Caki2 (cell line): ENCODE data around the gene GPATCH3. TPM values are rescaled to one million over a fixed set of nuclear protein-coding genes. Genes with fewer than 3 reads are reported as not detected.
"Not testable (repeated sequence)": the region's sequence is repeated elsewhere in the genome, so short reads cannot be mapped to it uniquely, and the experiment has no call there.

Experiments
- DNase-seq: peaks from one replicate; pipeline ENCODE4 v3.0.0-alpha.2; 2015; ENCODE audit warnings: low read depth
- in situ Hi-C: cut with HindIII; loops from 2 replicates; pipeline ENCODE4 v1.10.0; 2016; ENCODE audit warnings: low sequenced_read_pairs, low pct_unique_long_range_greater_than_20kb, mixed read lengths
- total RNA-seq: library from RNA; depleted of rRNA; stranded (reverse); fragments of >200 nt; shearing (Covaris generic); gene quantifications from 2 replicates; pipeline ENCODE4 v1.2.3, GENCODE V29; 2014; ENCODE audit warnings: low replicate concordance; rRNA removed

The GPATCH3 gene, protein sequence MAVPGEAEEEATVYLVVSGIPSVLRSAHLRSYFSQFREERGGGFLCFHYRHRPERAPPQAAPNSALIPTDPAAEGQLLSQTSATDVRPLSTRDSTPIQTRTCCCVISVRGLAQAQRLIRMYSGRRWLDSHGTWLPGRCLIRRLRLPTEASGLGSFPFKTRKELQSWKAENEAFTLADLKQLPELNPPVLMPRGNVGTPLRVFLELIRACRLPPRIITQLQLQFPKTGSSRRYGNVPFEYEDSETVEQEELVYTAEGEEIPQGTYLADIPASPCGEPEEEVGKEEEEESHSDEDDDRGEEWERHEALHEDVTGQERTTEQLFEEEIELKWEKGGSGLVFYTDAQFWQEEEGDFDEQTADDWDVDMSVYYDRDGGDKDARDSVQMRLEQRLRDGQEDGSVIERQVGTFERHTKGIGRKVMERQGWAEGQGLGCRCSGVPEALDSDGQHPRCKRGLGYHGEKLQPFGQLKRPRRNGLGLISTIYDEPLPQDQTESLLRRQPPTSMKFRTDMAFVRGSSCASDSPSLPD
- total RNA-seq, result 13.0 and 17.3 TPM in 2 replicates

DNA sequence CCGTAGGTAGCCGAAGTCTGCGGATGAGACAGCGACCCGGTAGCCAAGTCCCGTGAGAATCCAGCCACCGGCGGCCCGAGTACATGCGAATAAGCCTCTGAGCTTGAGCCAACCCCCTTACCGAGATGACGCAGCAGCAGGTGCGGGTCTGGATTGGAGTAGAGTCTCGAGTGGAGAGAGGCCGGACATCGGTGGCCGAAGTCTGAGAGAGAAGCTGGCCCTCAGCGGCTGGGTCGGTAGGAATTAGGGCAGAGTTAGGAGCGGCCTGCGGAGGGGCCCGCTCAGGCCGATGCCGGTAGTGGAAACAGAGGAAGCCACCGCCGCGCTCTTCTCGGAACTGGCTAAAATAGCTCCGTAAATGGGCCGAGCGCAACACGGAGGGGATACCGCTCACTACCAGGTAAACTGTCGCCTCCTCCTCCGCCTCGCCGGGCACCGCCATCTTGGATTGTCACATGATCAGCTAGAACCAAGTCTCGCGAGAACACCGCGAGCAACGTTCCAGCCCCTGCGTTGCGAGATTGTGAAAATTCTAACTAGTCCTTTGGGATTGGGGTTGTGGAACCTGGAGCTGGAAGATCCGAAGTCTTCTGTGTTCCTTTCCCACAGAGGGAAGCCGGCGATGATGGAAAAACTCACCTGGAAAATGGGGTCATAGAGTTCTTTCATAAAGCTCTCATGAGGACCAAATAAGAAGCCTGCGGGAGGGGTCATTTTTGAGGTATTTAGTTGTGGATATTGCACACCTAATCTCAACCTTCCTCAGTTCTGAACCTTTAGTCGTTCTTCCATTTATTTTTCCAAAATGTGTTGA, at the start of gene GPATCH3:
Gene GPATCH3 (minus strand): TSS at position 467 of the 814 bp plus-strand sequence. CDS start 25 bp downstream, at position 442.
- peak; percentile 77 for DNase-seq
- in situ Hi-C loops, result no loop called here

DNA sequence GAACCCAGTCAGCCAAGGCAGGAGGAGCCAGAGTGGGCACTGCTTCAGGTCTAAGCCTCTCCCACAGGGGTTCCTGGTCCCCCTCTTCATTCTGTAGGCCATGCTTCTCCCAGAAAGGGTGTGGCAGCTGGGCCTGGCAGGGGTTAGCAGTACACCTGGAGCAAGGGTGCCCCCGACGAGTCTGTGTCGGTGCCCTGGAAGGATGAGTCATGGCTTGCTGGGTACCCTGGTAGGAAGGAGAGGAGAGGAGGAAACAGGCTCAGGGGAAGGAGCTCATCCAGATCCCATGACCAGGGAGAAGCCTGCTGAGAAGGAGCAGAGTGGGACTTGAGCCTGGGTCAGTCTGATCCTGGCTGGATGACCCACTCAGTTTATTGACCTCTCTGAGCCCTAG, 49.7 kb upstream of the GPATCH3 start:
- in situ Hi-C loops, result no loop called here

DNA sequence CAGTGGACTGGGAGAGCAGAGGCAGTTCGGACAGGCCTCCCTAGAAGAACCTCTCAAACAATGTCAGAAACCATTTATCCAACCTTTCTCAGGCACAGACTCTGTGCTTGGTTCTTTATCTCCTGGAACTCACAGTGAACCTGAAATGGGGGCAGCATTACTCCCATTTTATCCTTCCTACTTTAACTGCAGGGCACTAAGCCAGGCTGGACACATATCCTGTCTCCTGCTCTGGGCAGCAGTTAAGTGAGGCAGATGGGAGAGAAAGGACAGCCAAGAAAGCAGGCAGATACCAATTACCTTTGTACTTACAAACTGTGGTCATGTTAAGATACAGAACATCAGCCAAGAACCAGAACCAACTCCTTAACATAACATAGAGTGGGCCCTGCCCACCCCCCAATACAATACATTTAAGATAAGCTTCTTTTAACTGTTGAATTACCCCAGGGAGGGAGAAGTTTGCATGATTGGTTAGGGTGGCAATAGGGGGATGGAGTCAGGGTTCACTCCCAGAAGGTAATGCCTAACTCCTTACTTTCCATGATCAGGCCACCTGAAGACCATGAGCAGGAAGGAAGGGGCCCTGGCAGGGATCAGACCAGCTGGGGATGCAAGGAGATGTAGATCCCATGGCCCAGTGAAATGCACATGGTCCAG, 49.1 kb upstream of the GPATCH3 start:
- DNase-seq, result no peak
- in situ Hi-C loops, result no loop called here

More for the DNA sequence above, 49.7 kb upstream of the GPATCH3 start:
- no peak for DNase-seq

DNA sequence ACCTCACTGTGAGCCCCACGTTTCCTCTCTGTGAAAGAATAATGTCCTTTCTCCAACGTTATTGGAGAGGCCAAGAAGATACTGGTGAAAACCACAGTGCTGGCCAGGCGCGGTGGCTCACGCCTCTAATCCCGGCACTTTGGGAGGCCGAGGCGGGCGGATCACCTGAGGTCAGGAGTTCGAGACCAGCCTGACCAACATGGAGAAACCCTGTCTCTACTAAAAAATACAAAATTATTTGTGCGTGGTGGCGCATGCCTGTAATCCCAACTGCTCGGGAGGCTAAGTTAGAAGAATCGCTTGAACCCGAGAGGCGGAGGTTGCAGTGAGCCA, 48.4 kb upstream of the GPATCH3 start:
- DNase-seq, in situ Hi-C loops: not testable (repeated sequence)

DNA sequence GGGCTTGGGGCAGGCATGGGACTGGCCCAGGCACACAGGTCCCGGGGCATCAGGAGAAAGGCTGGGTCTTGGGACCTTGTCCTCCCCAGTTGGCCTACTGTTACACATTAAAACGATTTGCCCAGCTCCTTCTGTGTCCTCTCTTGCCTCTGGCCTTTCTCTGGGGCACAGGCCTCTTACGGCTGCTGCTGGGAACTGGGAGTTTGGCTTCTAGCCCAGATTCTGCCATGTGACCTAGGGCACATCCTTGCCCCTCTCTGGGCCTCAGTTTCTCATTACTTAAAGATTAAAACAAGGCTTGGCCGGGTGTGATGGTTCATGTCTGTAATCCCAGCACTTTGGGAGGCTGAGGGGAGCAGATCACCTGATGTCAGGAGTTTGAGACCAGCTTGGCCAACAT, 46.0 kb upstream of the GPATCH3 start:
- DNase-seq, result no peak
- in situ Hi-C loops, result no loop called here

DNA sequence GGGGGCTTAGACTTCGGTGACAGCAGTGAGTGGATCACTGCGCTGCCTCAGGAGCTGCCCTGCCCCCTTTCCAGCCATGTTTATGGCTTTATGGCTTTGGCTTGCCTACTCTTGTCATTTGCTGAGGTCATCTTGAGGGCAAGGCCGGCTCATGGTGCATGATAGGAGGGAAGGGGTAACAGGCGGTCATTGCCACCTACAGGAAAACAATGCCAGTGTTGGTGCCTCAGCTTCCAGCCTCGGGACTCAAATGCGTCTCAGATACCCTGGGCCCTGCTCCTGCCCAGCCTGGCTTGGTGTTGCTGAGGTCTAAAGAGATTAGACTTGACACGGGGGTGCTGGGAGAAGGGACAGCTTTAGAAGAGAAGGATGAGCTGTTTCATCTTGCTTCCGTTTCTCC, 45.5 kb upstream of the GPATCH3 start:
- in situ Hi-C loops, result no loop called here
- DNase-seq, result no peak

DNA sequence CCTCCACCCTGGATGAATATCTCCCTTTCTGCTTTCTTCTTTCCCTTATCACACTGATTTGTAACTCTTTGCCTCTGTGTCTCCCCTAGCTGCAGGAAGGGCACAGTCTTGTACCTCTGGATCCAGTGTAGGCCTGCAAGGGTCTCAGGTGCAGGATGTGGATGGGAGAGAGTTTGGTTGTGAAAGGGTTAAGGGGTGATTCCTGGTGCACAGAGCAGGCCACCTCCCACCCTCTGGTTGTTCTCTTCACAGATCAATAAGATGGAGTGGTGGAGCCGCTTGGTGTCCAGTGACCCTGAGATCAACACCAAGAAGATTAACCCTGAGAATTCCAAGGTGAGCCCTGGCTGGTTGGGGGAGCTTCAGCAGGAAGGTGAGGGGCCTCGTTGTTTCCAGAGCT, 44.9 kb upstream of the GPATCH3 start:
- in situ Hi-C loops, result no loop called here
- no peak for DNase-seq

DNA sequence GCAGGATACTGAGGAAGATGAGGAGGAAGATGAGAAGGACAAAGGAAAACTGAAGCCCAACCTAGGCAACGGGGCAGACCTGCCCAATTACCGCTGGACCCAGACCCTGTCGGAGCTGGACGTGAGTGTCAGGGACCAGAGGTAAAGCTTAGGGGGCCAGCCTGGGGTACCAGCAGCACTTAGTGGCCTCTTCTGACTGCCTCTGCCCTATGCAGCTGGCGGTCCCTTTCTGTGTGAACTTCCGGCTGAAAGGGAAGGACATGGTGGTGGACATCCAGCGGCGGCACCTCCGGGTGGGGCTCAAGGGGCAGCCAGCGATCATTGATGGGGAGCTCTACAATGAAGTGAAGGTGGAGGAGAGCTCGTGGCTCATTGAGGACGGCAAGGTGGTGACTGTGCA, 42.4 kb upstream of the GPATCH3 start:
- in situ Hi-C loops, result no loop called here
- no peak for DNase-seq

DNA sequence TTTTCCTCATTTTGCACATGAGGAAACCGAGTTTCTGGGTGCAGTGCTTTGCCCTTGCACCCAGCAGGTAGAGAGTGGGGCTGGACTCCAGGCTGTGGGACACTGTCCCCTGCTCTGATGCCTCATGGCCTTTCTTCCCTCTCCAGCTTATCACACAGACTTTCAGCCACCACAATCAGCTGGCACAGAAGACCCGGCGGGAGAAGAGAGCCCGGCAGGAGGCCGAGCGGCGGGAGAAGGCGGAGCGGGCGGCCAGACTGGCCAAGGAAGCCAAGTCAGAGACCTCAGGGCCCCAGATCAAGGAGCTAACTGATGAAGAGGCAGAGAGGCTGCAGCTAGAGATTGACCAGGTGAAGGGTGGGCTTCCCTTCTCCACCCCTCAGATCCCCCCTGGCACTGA, 41.0 kb upstream of the GPATCH3 start:
- in situ Hi-C loops, result no loop called here
- DNase-seq, result no peak

DNA sequence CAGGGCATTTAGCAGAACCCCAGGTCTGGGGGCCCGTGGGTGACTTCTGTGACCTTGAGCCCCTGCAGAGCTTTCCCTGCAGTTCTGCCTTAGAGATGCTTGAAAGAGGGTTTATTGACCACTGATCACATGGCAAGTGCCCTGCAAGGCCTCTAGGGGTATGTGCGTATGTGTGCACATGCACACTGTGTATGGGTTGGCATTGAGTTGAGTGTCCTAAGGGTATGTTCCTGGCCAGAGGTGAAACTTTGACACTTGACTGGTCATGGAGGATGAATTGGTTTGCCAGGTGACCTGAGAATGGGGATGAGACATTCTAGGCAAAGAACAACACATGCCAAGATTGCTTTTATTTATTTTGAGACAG, 38.4 kb upstream of the GPATCH3 start:
- in situ Hi-C loops, result no loop called here
- no peak for DNase-seq

DNA sequence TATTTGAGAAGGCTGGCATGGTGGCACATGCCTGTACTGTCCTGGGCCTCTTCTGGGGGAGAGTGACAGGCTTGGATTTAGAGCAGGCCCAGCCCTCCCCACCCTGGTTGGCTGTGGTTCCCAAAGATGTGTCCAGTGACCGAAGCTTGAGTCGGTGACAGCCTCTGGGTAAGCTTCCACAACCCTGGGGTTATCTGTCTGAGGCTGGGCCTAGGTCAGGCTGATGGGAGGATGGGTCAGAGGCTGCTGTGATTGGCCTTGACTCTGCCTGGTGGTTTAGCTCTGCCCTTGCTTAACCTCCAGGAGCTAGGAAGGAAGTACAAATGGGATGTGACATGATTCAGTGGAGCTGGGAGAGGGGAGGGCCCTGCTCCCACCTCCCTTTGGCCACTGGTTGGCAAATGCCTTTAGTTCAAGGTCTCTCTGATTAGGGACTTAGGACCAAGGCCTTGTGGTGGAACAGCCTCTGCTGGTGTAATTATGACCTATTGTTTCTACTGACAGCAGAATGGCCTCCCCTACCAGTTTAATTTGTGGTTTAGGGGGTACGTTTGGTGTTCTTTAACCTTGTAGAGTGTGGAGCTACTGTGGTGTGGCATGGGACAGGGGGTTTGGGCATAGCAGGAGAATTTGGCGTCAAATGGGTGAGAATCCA, 37.9 kb upstream of the GPATCH3 start:
- in situ Hi-C loops, result no loop called here
- DNase-seq, result no peak

DNA sequence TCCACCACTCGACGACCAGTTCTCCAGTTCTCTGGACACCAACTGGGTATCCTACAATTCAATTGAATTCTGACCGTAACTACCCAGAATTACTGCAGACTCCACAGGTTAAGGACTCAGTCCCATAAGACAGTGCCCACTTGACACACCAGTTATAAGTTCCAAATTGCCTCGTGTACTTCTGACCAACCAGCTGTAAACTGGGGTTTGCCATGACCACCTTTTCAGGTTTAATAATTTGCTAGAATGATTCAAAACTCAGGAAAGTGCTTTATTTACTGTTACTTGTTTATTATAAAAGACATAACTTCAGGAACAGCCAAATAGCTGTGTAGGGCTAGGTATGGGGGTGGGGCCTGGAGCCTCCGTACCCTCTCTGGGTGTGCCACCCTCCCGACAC, 36.6 kb upstream of the GPATCH3 start:
- in situ Hi-C loops, result no loop called here
- DNase-seq, result no peak

DNA sequence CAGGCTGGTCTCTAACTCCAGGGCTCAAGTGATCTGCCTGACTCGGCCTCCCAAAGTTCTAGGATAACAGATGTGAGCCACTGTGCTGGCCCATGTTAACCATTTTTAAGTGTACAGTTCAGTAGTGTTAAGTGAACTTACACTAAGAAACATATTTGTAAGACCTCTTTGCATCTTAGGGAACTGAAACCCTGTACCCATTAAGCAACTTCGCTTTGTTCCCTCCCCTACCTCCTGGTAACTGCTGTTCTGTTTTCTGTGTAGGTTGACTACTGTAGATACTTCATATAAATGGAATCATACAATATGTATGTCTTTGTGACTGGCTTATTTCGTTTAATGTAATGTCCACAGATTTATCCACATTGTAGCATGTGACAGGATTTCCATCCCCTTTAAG, 32.3 kb upstream of the GPATCH3 start:
- DNase-seq, result no peak
- in situ Hi-C loops, result no loop called here

DNA sequence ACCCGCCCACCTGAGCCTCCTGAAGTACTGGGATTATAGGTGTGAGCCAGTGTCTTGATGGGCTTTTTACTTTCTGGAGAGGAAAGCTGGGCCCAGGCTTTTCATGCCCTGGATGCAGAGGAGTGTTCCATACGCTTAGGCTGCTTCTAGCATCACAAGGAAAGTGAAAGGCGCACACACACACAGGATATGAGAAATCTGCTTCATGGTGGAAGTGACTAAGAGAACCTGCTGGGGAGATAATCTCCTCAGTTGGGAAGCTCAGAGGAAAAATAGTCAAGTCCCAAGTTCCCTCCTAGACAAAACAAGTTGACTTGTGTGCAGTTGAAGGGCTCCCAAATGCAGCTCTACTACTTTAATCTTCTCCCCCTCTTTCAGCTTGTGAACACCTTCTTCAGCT, 23.4 kb upstream of the GPATCH3 start:
- in situ Hi-C loops, result no loop called here
- no peak for DNase-seq

DNA sequence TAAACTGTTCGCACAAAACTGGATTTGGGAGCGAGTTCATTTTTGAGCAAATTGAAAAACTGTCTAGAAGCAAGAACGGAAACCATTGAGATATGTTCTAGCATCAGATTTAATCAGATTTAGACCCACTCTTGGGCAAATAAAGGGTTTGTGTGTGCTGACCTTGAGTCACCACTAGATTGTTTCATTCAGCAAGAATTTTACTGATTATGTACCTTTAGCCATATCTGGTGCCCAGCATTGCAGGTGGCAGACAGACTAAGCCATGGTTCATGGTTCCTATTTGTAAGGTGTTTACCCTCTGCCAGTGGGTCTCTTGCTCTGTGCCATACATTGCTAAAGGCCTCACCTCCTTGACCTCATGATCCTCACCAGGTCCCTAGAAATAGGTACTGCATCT, 22.6 kb upstream of the GPATCH3 start:
- no peak for DNase-seq
- in situ Hi-C loops, result no loop called here

DNA sequence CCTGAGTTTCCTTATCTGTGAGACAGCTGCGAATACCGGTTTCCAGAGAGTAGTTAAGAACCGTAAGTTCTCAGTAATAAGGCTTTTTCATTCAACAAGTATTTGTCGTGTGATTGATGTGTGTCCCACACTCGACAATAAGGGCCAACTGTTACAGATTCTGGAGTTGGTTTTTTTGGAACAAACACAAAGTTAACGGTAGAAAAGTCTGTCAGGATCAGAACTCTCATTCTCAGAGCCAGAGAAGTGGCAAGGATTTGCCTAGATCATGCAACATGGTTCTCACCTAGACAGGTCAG, 22.1 kb upstream of the GPATCH3 start:
- in situ Hi-C loops, result no loop called here
- no peak for DNase-seq

DNA sequence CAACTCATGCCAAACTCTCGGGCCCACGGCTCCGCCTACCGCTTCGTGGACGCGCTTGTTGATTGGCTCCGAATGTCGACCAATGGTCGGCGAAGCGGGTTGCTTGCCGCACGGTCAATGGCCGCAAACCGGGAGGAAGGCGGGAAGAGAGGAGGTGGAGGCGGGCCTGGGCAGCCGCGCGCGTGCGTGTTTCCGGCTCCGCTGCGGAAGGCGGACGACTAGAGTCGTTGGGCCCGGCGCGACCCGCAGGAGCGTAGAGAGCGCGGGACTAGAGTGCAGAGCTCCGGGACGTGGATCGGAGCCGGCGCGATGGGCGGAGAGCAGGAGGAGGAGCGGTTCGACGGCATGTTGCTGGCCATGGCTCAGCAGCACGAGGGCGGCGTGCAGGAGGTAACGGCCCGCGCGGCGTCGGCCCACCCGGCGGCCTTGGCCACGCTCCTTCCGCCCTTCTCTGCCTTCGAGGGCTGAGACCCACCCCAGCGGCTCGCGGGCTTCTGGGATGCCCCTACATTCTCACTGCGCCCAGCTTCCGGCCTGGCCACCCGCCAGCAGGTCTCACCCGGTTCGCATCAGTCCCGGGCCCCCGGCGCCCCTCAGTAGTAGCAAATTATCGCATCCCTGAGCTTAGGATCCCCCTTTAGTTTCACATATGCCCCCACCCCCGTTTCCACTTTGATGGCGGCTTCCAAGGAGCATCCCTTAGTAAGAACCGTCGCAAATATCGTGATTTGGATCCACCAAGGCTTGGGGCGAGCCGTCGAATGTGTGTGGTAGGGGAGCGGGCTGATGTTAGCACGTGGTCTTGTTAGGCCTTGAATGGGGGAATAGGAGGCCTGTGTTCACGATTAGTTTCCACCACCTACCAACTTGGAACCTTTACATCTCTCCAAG, 21.5 kb upstream of the GPATCH3 start, which contains the start of gene NUDC:
Gene NUDC (plus strand): TSS at position 204 of the 891 bp plus-strand sequence. CDS start 106 bp downstream, at position 310.
- peak; percentile 94 for DNase-seq
- in situ Hi-C loops, result no loop called here

DNA sequence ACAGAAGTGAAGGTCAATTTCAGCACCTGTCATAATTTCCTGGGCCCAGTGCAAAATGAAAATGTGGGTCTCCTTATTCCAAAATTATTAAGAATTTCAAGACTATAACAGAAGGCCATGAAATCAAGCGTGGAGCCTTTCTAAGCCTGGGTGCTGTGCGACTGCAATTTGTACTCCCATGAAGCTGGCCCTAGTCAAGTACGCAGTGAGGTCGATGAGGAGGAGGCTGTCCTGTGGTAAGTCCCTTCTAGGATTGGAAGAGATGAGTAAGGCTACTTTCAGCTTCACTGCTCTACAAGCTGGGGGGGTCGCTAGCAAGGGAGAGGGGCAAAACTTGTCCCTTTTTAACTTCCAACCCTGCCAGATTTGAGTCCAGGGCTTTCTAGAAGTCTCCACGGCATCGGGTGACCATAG, 20.9 kb upstream of the GPATCH3 start:
- in situ Hi-C loops, result no loop called here
- DNase-seq, result no peak
